Liver (tissue), 9 donors: Measurements from ENCODE around the gene LUC7L3. TPM values are rescaled to one million over a fixed set of nuclear protein-coding genes. Genes with fewer than 3 reads are reported as not detected.

ENCODE experiments used
- DNase-seq: peaks from one replicate; pipeline ENCODE4 v3.0.0-alpha.2; 2017; ENCODE audit warnings: low spot score
- H3K27ac ChIP-seq, 2 donors: one replicate each; pipeline ENCODE4 v1.7.0; 2013; ENCODE audit warnings: inconsistent platforms in 2 of 2, low read length in 2 of 2, control low read depth in 1 of 2, low read depth in 1 of 2, mild to moderate bottlenecking in 1 of 2
- H3K27me3 ChIP-seq, 4 donors: one replicate each; pipeline versions ENCODE4 v1.6.1 to v1.7.0; 2013; ENCODE audit warnings: low read length in 3 of 4, inconsistent platforms in 1 of 4, mild to moderate bottlenecking in 1 of 4, moderate library complexity in 1 of 4; ENCODE audit not compliant: control insufficient read depth in 4 of 4, insufficient read depth in 4 of 4
- H3K36me3 ChIP-seq, 4 donors: one replicate each; pipeline versions ENCODE4 v1.6.1 to v1.7.0; 2013; ENCODE audit warnings: low read length in 3 of 4, mild to moderate bottlenecking in 3 of 4, low read depth in 1 of 4, moderate library complexity in 1 of 4; ENCODE audit not compliant: control insufficient read depth in 4 of 4, insufficient read depth in 3 of 4
- H3K4me1 ChIP-seq, 4 donors: one replicate each; pipeline versions ENCODE4 v1.6.1 to v1.7.0; 2013; ENCODE audit warnings: low read length in 3 of 4, mild to moderate bottlenecking in 3 of 4, moderate library complexity in 1 of 4; ENCODE audit not compliant: control insufficient read depth in 4 of 4, insufficient read depth in 4 of 4
- H3K4me3 ChIP-seq, 3 donors: one replicate each; pipeline versions ENCODE4 v1.6.1 to v1.7.0; 2013; ENCODE audit warnings: low read length in 3 of 3, control low read depth in 1 of 3, low read depth in 1 of 3, mild to moderate bottlenecking in 1 of 3
- H3K9ac ChIP-seq, 2 donors: one replicate each; pipeline ENCODE4 v1.7.0; 2013; ENCODE audit warnings: low read length in 2 of 2, mild to moderate bottlenecking in 2 of 2, moderate library complexity in 2 of 2, control low read depth in 1 of 2, low read depth in 1 of 2
- H3K9me3 ChIP-seq, 4 donors: one replicate each; pipeline versions ENCODE4 v1.6.1 to v1.7.0; 2013; ENCODE audit warnings: low read length in 3 of 4; ENCODE audit not compliant: control insufficient read depth in 4 of 4
- EGR1 ChIP-seq, 2 donors: IDR thresholded peaks; 2 replicates each; pipeline ENCODE4 v1.6.1; 2016 to 2018; ENCODE audit warnings: antibody characterized with exemption in 2 of 2, low read depth in 2 of 2
- FOXA1 ChIP-seq: IDR thresholded peaks from 2 replicates; pipeline ENCODE4 v1.6.1; 2016; ENCODE audit warnings: antibody characterized with exemption
- FOXA2 ChIP-seq: IDR thresholded peaks from 2 replicates; pipeline ENCODE4 v1.6.1; 2016; ENCODE audit warnings: antibody characterized with exemption
- GABPA ChIP-seq, 2 donors: IDR thresholded peaks in 1 of 2; conservative IDR thresholded peaks in 1 of 2; 2 replicates each; pipeline ENCODE4 v1.6.1; 2016; ENCODE audit warnings: antibody characterized with exemption in 2 of 2, mild to moderate bottlenecking in 1 of 2, moderate library complexity in 1 of 2
- HNF4A ChIP-seq, 2 donors: conservative IDR thresholded peaks; 2 replicates each; pipeline ENCODE4 v1.6.1; 2016; ENCODE audit warnings: antibody characterized with exemption in 2 of 2, mild to moderate bottlenecking in 2 of 2
- HNF4G ChIP-seq: IDR thresholded peaks from 2 replicates; pipeline ENCODE4 v1.6.1; 2016; ENCODE audit warnings: antibody characterized with exemption
- JUND ChIP-seq, 2 donors: IDR thresholded peaks; 2 replicates each; pipeline ENCODE4 v1.6.1; 2016; ENCODE audit warnings: antibody characterized with exemption in 2 of 2
- MAX ChIP-seq: IDR thresholded peaks from 2 replicates; pipeline ENCODE4 v1.6.1; 2016; ENCODE audit warnings: antibody characterized with exemption
- NR2F2 ChIP-seq: IDR thresholded peaks from 2 replicates; pipeline ENCODE4 v1.6.1; 2016; ENCODE audit warnings: antibody characterized with exemption
- RAD21 ChIP-seq, 2 donors: IDR thresholded peaks; 2 replicates each; pipeline ENCODE4 v1.6.1; 2016; ENCODE audit warnings: antibody characterized with exemption in 2 of 2, mild to moderate bottlenecking in 2 of 2
- REST ChIP-seq: IDR thresholded peaks from 2 replicates; pipeline ENCODE4 v1.6.1; 2016; ENCODE audit warnings: antibody characterized with exemption, mild to moderate bottlenecking
- RXRA ChIP-seq, 2 donors: IDR thresholded peaks; 2 replicates each; pipeline ENCODE4 v1.6.1; 2017 to 2018; ENCODE audit warnings: antibody characterized with exemption in 2 of 2, mild to moderate bottlenecking in 1 of 2
- SP1 ChIP-seq: IDR thresholded peaks from 2 replicates; pipeline ENCODE4 v1.6.1; 2018; ENCODE audit warnings: antibody characterized with exemption, mild to moderate bottlenecking
- TAF1 ChIP-seq: conservative IDR thresholded peaks from 2 replicates; pipeline ENCODE4 v1.6.1; 2016; ENCODE audit warnings: antibody characterized with exemption, mild to moderate bottlenecking
- YY1 ChIP-seq: IDR thresholded peaks from 2 replicates; pipeline ENCODE4 v1.6.1; 2016; ENCODE audit warnings: antibody characterized with exemption, mild to moderate bottlenecking
- WGBS: extraction: QIAGEN DNeasy Blood & Tissue Kit; methylation state at CpG from one replicate; pipeline ENCODE4 v1.1.7; 2013; 5-methylcytosine and 5-hydroxymethylcytosine counted together
- polyA plus RNA-seq, 2 donors: library from polyadenylated mRNA; stranded (reverse) in 1 of 2; unstranded in 1 of 2; fragments of 200-250 nt in 1 of 2; fragments of >200 nt in 1 of 2; fragmentation: Nextera tagmentation in 1 of 2; extraction: Ambion mirVana in 1 of 2; gene quantifications; one replicate each; pipeline versions ENCODE4 v1.2.1 to v1.2.3, GENCODE V29; 2013 to 2015
- total RNA-seq, 2 donors: library from RNA; depleted of rRNA; stranded (reverse); fragments of >200 nt; gene quantifications; one replicate each; pipeline ENCODE4 v1.2.3, GENCODE V29; 2014
- TF ChIP-seq, protein P1 (sequence below): IDR thresholded peaks from 2 replicates; pipeline ENCODE4 v1.6.1; 2016; ENCODE audit warnings: antibody characterized with exemption
- TF ChIP-seq, protein P2 (sequence below): IDR thresholded peaks from 2 replicates; pipeline ENCODE4 v1.6.1; 2016; ENCODE audit warnings: antibody characterized with exemption
- TF ChIP-seq, protein P3 (sequence below): fragments of 150-350 bp; IDR thresholded peaks from 2 replicates; pipeline ENCODE4 v1.5.1; 2017; ENCODE audit warnings: improper control_type of control experiment, low read depth, low read length; ENCODE audit not compliant: missing input control
- donor health status: healthy.
- donor health status: healthy.
- donor health status: healthy.
- donor health status: healthy.
- donor health status: healthy.

LUC7L3 gene, protein sequence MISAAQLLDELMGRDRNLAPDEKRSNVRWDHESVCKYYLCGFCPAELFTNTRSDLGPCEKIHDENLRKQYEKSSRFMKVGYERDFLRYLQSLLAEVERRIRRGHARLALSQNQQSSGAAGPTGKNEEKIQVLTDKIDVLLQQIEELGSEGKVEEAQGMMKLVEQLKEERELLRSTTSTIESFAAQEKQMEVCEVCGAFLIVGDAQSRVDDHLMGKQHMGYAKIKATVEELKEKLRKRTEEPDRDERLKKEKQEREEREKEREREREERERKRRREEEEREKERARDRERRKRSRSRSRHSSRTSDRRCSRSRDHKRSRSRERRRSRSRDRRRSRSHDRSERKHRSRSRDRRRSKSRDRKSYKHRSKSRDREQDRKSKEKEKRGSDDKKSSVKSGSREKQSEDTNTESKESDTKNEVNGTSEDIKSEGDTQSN
- total RNA-seq, result 10 to 100 TPM; 26.0 to 26.5 TPM
- 100 to 1,000 TPM in 1 of 2 donors, 10 to 100 TPM in 1; 15.5 to 126 TPM for polyA plus RNA-seq

DNA sequence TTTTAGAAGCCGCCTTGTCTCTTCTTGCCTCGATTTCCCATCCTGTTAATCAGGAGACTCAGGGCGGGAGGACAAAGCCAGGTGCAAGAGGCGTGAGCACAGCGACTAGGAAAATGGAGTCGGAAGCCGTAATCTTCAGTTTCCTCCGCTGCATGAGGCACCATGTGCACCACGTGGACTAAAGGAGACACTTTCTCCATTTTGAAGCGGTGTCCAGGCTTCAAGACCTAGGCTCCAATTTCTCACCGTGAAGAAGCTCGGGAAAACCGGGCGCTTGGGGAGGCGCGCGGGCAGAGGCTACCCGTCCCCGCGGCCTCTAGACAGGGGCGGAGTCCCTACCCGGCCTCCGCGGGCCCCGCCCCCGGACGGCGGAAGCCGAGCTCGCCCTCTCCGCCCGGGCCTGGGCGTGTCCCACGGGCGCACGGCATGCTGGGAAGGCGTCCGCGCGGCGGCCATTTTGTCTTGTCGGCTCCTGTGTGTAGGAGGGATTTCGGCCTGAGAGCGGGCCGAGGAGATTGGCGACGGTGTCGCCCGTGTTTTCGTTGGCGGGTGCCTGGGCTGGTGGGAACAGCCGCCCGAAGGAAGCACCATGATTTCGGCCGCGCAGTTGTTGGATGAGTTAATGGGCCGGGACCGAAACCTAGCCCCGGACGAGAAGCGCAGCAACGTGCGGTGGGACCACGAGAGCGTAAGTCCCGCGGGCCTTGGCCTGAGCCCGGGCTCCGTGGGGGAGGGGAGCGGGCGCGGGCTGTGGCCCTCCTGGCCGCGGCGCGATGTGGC, at the start of gene LUC7L3:
Gene LUC7L3 (plus strand): TSS at position 460 of the 780 bp plus-strand sequence. CDS start 130 bp downstream, at position 590.
- peak within 1 kb of the TSS; percentile 97 to 99 for H3K9ac ChIP-seq
- H3K4me3 ChIP-seq, result peak within 1 kb of the TSS; percentile 82 to 95 (median 92)
- WGBS, result 2% methylated on average over 76 of the region's 76 CpGs
- TF ChIP-seq, protein P1, sequence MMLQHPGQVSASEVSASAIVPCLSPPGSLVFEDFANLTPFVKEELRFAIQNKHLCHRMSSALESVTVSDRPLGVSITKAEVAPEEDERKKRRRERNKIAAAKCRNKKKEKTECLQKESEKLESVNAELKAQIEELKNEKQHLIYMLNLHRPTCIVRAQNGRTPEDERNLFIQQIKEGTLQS, result no peak
- TF ChIP-seq REST (peak; percentile 75), EGR1 (IDR thresholded peaks at IDR 0.05; ENCODE audit: low read depth in 2 of 2) (peak in 1 of 2 donors; percentile 6), JUND (IDR thresholded peaks at IDR 0.05) (no peak), MAX (peak; percentile 79), RAD21 (IDR thresholded peaks at IDR 0.05) (no peak), SP1 (peak; percentile 43), TAF1 (no peak), YY1 (peak; percentile 99), FOXA1 (no peak), NR2F2 (no peak), HNF4G (no peak), RXRA (IDR thresholded peaks at IDR 0.05) (no peak), GABPA (IDR thresholded peaks at IDR 0.05 in 1 of 2, conservative IDR thresholded peaks at IDR 0.05 in 1 of 2) (peak in 1 of 2 donors; percentile 77), HNF4A (conservative IDR thresholded peaks at IDR 0.05) (no peak), FOXA2 (no peak)
- TF ChIP-seq, protein P2, sequence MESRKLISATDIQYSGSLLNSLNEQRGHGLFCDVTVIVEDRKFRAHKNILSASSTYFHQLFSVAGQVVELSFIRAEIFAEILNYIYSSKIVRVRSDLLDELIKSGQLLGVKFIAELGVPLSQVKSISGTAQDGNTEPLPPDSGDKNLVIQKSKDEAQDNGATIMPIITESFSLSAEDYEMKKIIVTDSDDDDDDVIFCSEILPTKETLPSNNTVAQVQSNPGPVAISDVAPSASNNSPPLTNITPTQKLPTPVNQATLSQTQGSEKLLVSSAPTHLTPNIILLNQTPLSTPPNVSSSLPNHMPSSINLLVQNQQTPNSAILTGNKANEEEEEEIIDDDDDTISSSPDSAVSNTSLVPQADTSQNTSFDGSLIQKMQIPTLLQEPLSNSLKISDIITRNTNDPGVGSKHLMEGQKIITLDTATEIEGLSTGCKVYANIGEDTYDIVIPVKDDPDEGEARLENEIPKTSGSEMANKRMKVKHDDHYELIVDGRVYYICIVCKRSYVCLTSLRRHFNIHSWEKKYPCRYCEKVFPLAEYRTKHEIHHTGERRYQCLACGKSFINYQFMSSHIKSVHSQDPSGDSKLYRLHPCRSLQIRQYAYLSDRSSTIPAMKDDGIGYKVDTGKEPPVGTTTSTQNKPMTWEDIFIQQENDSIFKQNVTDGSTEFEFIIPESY, result peak; percentile 30
- TF ChIP-seq, protein P3, sequence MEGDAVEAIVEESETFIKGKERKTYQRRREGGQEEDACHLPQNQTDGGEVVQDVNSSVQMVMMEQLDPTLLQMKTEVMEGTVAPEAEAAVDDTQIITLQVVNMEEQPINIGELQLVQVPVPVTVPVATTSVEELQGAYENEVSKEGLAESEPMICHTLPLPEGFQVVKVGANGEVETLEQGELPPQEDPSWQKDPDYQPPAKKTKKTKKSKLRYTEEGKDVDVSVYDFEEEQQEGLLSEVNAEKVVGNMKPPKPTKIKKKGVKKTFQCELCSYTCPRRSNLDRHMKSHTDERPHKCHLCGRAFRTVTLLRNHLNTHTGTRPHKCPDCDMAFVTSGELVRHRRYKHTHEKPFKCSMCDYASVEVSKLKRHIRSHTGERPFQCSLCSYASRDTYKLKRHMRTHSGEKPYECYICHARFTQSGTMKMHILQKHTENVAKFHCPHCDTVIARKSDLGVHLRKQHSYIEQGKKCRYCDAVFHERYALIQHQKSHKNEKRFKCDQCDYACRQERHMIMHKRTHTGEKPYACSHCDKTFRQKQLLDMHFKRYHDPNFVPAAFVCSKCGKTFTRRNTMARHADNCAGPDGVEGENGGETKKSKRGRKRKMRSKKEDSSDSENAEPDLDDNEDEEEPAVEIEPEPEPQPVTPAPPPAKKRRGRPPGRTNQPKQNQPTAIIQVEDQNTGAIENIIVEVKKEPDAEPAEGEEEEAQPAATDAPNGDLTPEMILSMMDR, result no peak
- H3K27ac ChIP-seq, result peak within 1 kb of the TSS; percentile 97 to 99
- no peaks in the 10 kb centered on the region for H3K9me3 ChIP-seq
- no peaks in the 10 kb centered on the region for H3K36me3 ChIP-seq
- peak; percentile 95 for DNase-seq
- no peaks in the 10 kb centered on the region for H3K27me3 ChIP-seq
- peaks cover 9 to 44% (median 37%) of the 10 kb centered on the region in 4 donors for H3K4me1 ChIP-seq
